H1 (cell line): ENCODE data around the gene PLK5. TPM values are rescaled to one million over a fixed set of nuclear protein-coding genes. Genes with fewer than 3 reads are reported as not detected.
"Not testable (repeated sequence)": the region's sequence is repeated elsewhere in the genome, so short reads cannot be mapped to it uniquely, and the experiment has no call there.

Source experiments
- CTCF ChIA-PET: fragments of 300-600 bp; sonication (Branson Sonifier 250); formaldehyde crosslinking; loops from one replicate; lab custom pipeline; 2021; ENCODE audit not compliant: partially characterized antibody; lab: Charles Lee
- POLR2A ChIA-PET: fragments of 300-600 bp; sonication (Branson Sonifier 250); formaldehyde crosslinking; loops from one replicate; lab custom pipeline; 2021; ENCODE audit warnings: inconsistent platforms; ENCODE audit not compliant: partially characterized antibody; lab: Charles Lee
- DNase-seq, 2 experiments: peaks; one replicate each; pipeline versions ENCODE4 v3.0.0 to v3.0.0-alpha.2; 2010 to 2022; ENCODE audit warnings: low spot score in 2 of 2, low read depth in 1 of 2, mixed read lengths in 1 of 2
- FAIRE-seq: peaks from 2 replicates; lab custom pipeline; 2011; peaks lifted over from hg19 to GRCh38; lab: Jason Lieb, UNC
- H2AFZ ChIP-seq: 2 replicates; pipeline ENCODE4 v1.8.1; 2012; ENCODE audit warnings: low read length, inconsistent platforms
- H2AK5ac ChIP-seq: 2 replicates; pipeline ENCODE4 v1.6.1; 2013; ENCODE audit warnings: low read depth, low read length
- H2BK120ac ChIP-seq: replicated peaks from 2 replicates; pipeline ENCODE3; 2013; ENCODE audit warnings: low read depth, low read length, inconsistent platforms
- H2BK12ac ChIP-seq: 2 replicates; pipeline ENCODE4 v1.6.1; 2013; ENCODE audit warnings: low read depth, low read length
- H2BK15ac ChIP-seq: 2 replicates; pipeline ENCODE4 v1.6.1; 2013; ENCODE audit warnings: low read length
- H2BK20ac ChIP-seq: 2 replicates; pipeline ENCODE4 v1.6.1; 2013; ENCODE audit warnings: low read length
- H2BK5ac ChIP-seq: 2 replicates; pipeline ENCODE4 v1.6.1; 2013; ENCODE audit warnings: low read depth, low read length
- H3K14ac ChIP-seq: 2 replicates; pipeline ENCODE4 v1.6.1; 2013; ENCODE audit warnings: inconsistent platforms; ENCODE audit not compliant: insufficient read length
- H3K18ac ChIP-seq: 2 replicates; pipeline ENCODE4 v1.6.1; 2013; ENCODE audit warnings: low read length; ENCODE audit errors: extremely low read depth
- H3K23ac ChIP-seq: 2 replicates; pipeline ENCODE4 v1.6.1; 2013; ENCODE audit warnings: inconsistent platforms; ENCODE audit not compliant: insufficient read length
- H3K23me2 ChIP-seq: 2 replicates; pipeline ENCODE4 v1.6.1; 2013; ENCODE audit warnings: low read depth, low read length
- H3K27ac ChIP-seq: 2 replicates; pipeline ENCODE4 v1.6.1; 2011; ENCODE audit warnings: low read depth, low read length, inconsistent platforms
- H3K27me3 ChIP-seq, 4 experiments: replicated peaks in 1 of 4; 1 replicate in 1 of 4; 2 replicates in 3 of 4; pipeline versions ENCODE4 v1.6.1 to v1.8.1; 2011 to 2013; ENCODE audit warnings: low read length in 3 of 4, mild to moderate bottlenecking in 3 of 4, inconsistent platforms in 2 of 4, mixed read lengths in 2 of 4, moderate library complexity in 1 of 4; ENCODE audit not compliant: control insufficient read depth in 3 of 4, insufficient read depth in 3 of 4; ENCODE audit errors: extremely low read depth in 1 of 4
- H3K36me3 ChIP-seq, 4 experiments: 2 replicates each; pipeline versions ENCODE4 v1.6.1 to v1.8.1; 2011 to 2013; ENCODE audit warnings: mild to moderate bottlenecking in 4 of 4, low read length in 3 of 4, moderate library complexity in 2 of 4, control low read depth in 1 of 4, inconsistent platforms in 1 of 4; ENCODE audit not compliant: insufficient read depth in 4 of 4, control insufficient read depth in 2 of 4
- H3K4ac ChIP-seq: replicated peaks from 2 replicates; pipeline ENCODE3; 2013; ENCODE audit warnings: low read length, low read depth, mixed read lengths, inconsistent platforms; ENCODE audit not compliant: insufficient read length
- H3K4me1 ChIP-seq, 4 experiments: replicated peaks in 1 of 4; 1 replicate in 1 of 4; 2 replicates in 3 of 4; pipeline versions ENCODE4 v1.6.1 to v1.8.1; 2011 to 2013; ENCODE audit warnings: low read length in 3 of 4, inconsistent platforms in 2 of 4, mixed read lengths in 1 of 4; ENCODE audit not compliant: insufficient read depth in 4 of 4, control insufficient read depth in 3 of 4
- H3K4me2 ChIP-seq, 2 experiments: 2 replicates each; pipeline versions ENCODE4 v1.6.1 to v1.8.1; 2011 to 2013; ENCODE audit warnings: low read depth in 2 of 2, low read length in 2 of 2, control low read depth in 1 of 2, inconsistent platforms in 1 of 2, mild to moderate bottlenecking in 1 of 2; ENCODE audit not compliant: insufficient read depth in 1 of 2
- H3K4me3 ChIP-seq, 4 experiments: fragments of 200-600, 300-600 bp in 1 of 4; sonication (generic), shearing (Covaris generic), sonication (Bioruptor Twin) in 1 of 4; 2 replicates each; pipeline versions ENCODE4 v1.5.1 to v1.8.1; 2011 to 2016; ENCODE audit warnings: low read length in 4 of 4, low read depth in 3 of 4, control low read depth in 2 of 4, inconsistent platforms in 2 of 4, mild to moderate bottlenecking in 2 of 4, mixed read lengths in 1 of 4, moderate library complexity in 1 of 4; ENCODE audit not compliant: insufficient read depth in 2 of 4; ENCODE audit errors: extremely low read depth in 1 of 4
- H3K56ac ChIP-seq: replicated peaks from 2 replicates; pipeline ENCODE3; 2013; ENCODE audit warnings: low read depth, mild to moderate bottlenecking, mixed read lengths, low read length, inconsistent platforms; ENCODE audit not compliant: insufficient read length
- H3K79me1 ChIP-seq: 2 replicates; pipeline ENCODE4 v1.6.1; 2013; ENCODE audit warnings: low read depth, low read length, control low read depth
- H3K79me2 ChIP-seq, 2 experiments: 2 replicates each; pipeline versions ENCODE4 v1.6.1 to v1.8.1; 2012 to 2013; ENCODE audit warnings: low read length in 2 of 2, mild to moderate bottlenecking in 2 of 2, inconsistent platforms in 1 of 2; ENCODE audit not compliant: insufficient read depth in 2 of 2, control insufficient read depth in 1 of 2
- H3K9ac ChIP-seq, 4 experiments: replicated peaks in 1 of 4; 1 replicate in 1 of 4; 2 replicates in 3 of 4; pipeline versions ENCODE4 v1.6.1 to v1.8.1; 2011 to 2013; ENCODE audit warnings: low read depth in 3 of 4, low read length in 3 of 4, control low read depth in 2 of 4, mild to moderate bottlenecking in 2 of 4, moderate library complexity in 2 of 4, inconsistent platforms in 1 of 4; ENCODE audit errors: extremely low read depth in 1 of 4
- H3K9me3 ChIP-seq, 2 experiments: 2 replicates each; pipeline versions ENCODE4 v1.6.1 to v1.8.1; 2012 to 2013; ENCODE audit warnings: mild to moderate bottlenecking in 2 of 2, moderate library complexity in 2 of 2, control low read depth in 1 of 2, inconsistent platforms in 1 of 2, low read depth in 1 of 2, low read length in 1 of 2, mixed read lengths in 1 of 2; ENCODE audit not compliant: insufficient read depth in 2 of 2
- H4K20me1 ChIP-seq, 2 experiments: replicated peaks in 1 of 2; 2 replicates each; pipeline versions ENCODE3 to v1.8.1; 2011 to 2013; ENCODE audit warnings: inconsistent platforms in 2 of 2, low read length in 2 of 2, mild to moderate bottlenecking in 1 of 2; ENCODE audit not compliant: insufficient read depth in 2 of 2, control insufficient read depth in 1 of 2
- H4K5ac ChIP-seq: 2 replicates; pipeline ENCODE4 v1.6.1; 2013; ENCODE audit warnings: low read length, low read depth, mixed read lengths, inconsistent platforms; ENCODE audit not compliant: insufficient read length
- H4K8ac ChIP-seq: 2 replicates; pipeline ENCODE4 v1.8.0; 2013; ENCODE audit warnings: mild to moderate bottlenecking, moderate library complexity, low read length, inconsistent platforms; ENCODE audit not compliant: insufficient read depth; ENCODE audit errors: extremely low read depth
- H4K91ac ChIP-seq: replicated peaks from 2 replicates; pipeline ENCODE3; 2013; ENCODE audit warnings: low read length, mixed read lengths, inconsistent platforms; ENCODE audit not compliant: insufficient read length
- WGBS, 2 experiments: shearing (Covaris generic) in 1 of 2; methylation state at CpG; one replicate each; pipeline versions ENCODE4 v1.1.6 to v1.1.7; 2013 to 2015; ENCODE audit warnings: low lambda C conversion rate in 2 of 2, mixed read lengths in 2 of 2, inconsistent platforms in 1 of 2, low coverage in 1 of 2, missing lambda C conversion rate in 1 of 2; ENCODE audit not compliant: insufficient replicate concordance in 2 of 2, insufficient coverage in 1 of 2, insufficient read length in 1 of 2; ENCODE audit errors: extremely low coverage in 1 of 2, missing lambda C conversion rate in 1 of 2; 5-methylcytosine and 5-hydroxymethylcytosine counted together
- polyA plus RNA-seq, 7 experiments: library from polyadenylated mRNA; depleted of rRNA in 3 of 7; stranded (reverse) in 5 of 7; unstranded in 2 of 7; fragments of >200 nt in 5 of 7; fragments of 200-250 nt in 2 of 7; gene quantifications; 1 replicate in 5 of 7; 2 replicates in 1 of 7; 4 replicates in 1 of 7; pipeline versions ENCODE4 v1.2.1 to v1.2.3, GENCODE V29; 2011 to 2013; ENCODE audit warnings: missing spikeins in 2 of 7, mixed read lengths in 2 of 7
- total RNA-seq: library from RNA; stranded (reverse); fragmentation: NEBNext Ultra II Directional; extraction: Animal tissue kit (Norgen Biotek cat#: 25700); gene quantifications from 2 replicates; pipeline ENCODE4 v1.2.1, GENCODE V29; 2021

Gene PLK5
- total and polyA plus RNA-seq, 2 of the 8 experiments (the other 6 are each of a cell fraction or from before 2014, with no cell fraction given), result 0.43 to 0.45 TPM

GRCh38 chr19:1499231-1499630 lies 24.6 kb upstream of the PLK5 start:
- H2BK15ac ChIP-seq, FAIRE-seq, H2BK20ac ChIP-seq, H2AFZ ChIP-seq, H4K91ac ChIP-seq, CTCF ChIA-PET, POLR2A ChIA-PET, H3K23ac ChIP-seq, H3K79me1 ChIP-seq, H2BK5ac ChIP-seq, H3K4ac ChIP-seq, H3K9ac ChIP-seq, H3K4me3 ChIP-seq, H3K18ac ChIP-seq, H2BK120ac ChIP-seq, H3K14ac ChIP-seq, H2AK5ac ChIP-seq, H3K23me2 ChIP-seq, H2BK12ac ChIP-seq, H3K56ac ChIP-seq, DNase-seq, H4K8ac ChIP-seq, H3K79me2 ChIP-seq, H3K27ac ChIP-seq, H3K4me2 ChIP-seq, H4K20me1 ChIP-seq, H3K36me3 ChIP-seq, H4K5ac ChIP-seq: not testable (repeated sequence)
- H3K27me3 ChIP-seq, result peaks cover 0 to 17% (median 13%) of the 10 kb centered on the region in 4 experiments; a peak in 5 of 7 replicates
- H3K9me3 ChIP-seq, result peaks cover 5 to 11% of the 10 kb centered on the region in 2 experiments; a peak in 2 of 4 replicates
- no CpG with 5 or more reads among the region's 34 CpGs for WGBS, 2 experiments
- H3K4me1 ChIP-seq, result peaks cover 0 to 10% (median 6%) of the 10 kb centered on the region in 4 experiments; a peak in 5 of 7 replicates
